GM15510 (cell line): ENCODE results near the gene NSFL1C.

Experiments
- POLR2A ChIP-seq: IDR thresholded peaks from 3 replicates; pipeline ENCODE4 v1.6.1; 2011; ENCODE audit warnings: borderline replicate concordance; ENCODE audit not compliant: insufficient read length; ENCODE audit errors: extremely low read depth

The NSFL1C gene

GRCh38 chr20:1394686-1395085 lies 72.0 kb downstream of the NSFL1C start:
- TF ChIP-seq POLR2A: no peak

GRCh38 chr20:1393507-1393882 lies 73.2 kb downstream of the NSFL1C start:
- TF ChIP-seq POLR2A: no peak

- TF ChIP-seq POLR2A: peak; percentile 83
Observed at GRCh38 chr20:1392693-1393506, 73.7 kb downstream of the NSFL1C start, which contains the start of gene FKBP1A. FKBP1A (minus strand) TSS chr20:1393054; CDS start chr20:1392998, 56 bp downstream.

DNA sequence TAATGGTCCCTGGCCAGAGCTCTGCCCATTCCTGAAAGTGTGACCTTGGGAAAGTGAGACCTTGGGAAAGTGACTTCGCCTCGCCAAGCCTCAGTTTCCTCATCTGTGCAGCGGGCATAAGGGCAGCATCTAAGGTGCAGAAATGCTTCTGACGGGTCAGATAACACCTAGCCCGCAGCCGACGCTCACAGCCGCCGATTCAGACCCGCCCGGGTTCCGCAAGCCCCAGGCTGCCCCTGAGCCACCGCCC lies 74.3 kb downstream of the NSFL1C start:
- no peak for TF ChIP-seq POLR2A
